GM15510 (cell line): Measurements from ENCODE around the gene PPRC1.
A peak's percentile ranks its signal among the peaks of the same experiment; 100 is the strongest.

Experiments used
- POLR2A ChIP-seq: IDR thresholded peaks from 3 replicates; pipeline ENCODE4 v1.6.1; 2011; ENCODE audit warnings: borderline replicate concordance; ENCODE audit not compliant: insufficient read length; ENCODE audit errors: extremely low read depth

The PPRC1 gene

DNA sequence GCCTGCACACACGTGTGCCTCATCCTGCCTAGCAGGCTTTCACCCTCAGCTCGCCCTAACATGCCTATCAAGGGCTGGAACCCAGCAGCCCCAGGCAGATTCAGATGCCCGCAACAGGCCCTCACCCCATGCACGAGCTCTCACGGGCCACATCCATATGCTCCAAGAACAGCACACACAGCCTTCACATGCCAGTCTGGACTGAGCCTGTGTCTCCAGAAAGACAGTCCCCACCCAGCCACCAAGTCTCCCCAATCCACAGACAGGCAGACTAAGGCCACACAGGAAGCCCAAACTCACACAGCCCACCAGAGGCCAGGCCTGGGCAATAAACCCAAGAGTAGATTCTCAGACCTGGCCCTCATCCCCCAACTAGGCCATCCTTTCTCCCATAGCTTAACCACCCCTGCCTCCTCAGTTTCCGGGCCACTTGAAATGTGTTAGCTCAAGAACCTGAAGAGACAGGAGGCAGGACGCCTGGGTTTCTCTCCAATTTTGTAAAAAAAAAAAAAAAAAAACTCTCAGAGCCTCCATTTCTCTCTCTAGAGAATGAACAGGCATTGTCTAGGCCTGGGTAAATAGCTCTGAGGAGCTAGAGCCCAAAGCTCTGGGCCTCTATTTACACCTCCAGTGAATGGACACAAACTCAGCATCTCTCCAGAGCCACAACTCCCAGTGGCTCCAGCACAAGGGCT, 19.4 kb upstream of the PPRC1 start:
- no peak for TF ChIP-seq POLR2A

DNA sequence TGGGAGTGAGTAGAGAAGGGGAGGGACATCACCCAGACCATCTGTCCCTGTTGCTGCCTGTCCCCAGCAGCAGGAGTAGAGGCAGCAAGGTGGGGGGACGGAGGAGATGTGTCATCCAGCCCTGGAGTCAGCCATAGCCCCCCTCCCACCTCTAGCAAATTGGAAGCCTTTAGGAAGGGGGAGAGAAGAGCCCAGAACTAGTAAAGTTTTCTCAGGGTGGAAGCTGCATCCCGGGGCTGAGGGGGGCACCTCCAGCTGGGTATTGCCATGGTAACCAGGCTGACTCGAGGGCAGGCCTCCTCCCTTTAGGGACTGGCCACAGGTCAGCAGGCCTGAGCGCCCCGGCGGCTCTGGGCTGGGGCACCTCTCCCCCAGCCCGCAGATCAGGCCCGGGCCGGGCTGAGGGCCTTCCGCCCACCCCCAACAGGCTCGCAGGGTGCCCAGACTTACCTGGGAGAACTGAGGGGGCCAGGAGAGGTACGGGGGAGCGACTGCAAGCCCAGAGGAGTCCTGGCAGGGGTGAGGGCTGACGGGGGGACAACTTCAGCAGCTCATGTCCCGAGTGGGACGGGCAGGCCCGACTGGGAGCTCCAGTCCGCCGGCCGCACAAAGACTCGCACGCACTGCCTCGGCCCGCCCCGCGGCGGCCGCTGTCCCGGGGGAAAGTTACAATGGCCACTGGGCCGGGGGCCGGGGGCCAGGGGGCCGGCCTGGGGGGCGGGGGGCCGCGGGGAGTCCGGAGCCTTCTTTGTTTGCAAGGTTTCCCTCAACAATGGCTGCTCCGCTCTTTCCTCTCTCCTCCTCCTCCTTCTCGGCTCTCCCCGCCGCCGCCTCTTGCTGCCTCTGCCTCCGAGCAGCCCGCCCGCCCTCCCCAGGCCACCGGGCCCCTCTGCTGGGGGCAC, 18.6 kb upstream of the PPRC1 start:
- no peak for TF ChIP-seq POLR2A

DNA sequence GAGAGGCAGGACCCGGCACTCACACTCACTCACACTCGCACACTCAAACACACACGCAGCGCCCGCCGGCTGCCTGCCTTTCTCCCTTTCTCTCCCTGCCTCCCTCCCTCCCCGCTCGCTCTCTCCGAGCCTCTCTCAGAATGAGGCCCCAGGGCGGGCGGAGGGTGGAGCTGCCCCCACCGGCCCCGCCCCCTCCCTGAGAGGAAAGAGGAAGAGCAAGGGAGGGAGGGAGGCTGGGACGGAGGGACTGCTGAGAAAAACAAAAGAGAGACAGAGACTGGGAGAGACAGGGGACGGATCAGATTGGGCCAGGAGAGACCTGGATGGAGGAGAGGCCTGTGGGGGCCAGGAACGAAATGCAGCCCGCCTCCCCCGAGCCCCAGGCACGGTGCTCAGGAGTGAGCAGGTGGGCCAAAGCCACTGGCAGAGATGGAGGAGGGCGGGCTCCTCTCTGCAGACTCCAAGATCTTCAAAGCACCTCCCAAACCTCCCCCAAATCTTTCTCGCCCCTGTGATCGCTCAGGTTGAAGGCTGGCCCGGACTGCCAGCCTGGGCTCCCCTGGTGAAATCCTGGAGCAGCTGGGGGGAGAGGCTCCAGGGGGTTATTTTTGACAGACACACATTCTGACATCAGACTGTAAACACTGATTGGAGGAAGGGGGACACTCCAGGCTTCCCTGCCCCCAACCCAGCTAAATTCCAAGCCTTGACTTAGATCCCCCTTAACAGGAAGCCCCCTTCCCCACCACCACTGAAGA, 17.8 kb upstream of the PPRC1 start:
- peak; percentile 85 for TF ChIP-seq POLR2A

DNA sequence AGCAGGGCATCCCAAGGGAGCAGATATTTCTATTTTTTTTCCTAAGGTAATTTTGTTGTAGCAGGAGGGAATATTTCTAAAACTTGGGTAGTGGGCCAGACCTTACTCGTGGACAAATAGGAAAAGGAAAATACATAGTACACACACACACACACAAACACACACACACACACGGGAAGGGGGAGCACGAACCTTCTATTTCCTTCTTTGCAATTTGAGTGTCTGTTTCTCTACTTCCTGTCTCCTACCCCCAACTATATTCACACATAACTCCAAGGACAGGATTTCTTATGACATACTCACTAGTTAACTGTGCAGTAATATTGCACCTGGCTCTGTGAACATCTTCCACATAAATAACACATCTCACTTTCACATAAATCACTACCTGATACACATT, 17.1 kb upstream of the PPRC1 start:
- TF ChIP-seq POLR2A: no peak

DNA sequence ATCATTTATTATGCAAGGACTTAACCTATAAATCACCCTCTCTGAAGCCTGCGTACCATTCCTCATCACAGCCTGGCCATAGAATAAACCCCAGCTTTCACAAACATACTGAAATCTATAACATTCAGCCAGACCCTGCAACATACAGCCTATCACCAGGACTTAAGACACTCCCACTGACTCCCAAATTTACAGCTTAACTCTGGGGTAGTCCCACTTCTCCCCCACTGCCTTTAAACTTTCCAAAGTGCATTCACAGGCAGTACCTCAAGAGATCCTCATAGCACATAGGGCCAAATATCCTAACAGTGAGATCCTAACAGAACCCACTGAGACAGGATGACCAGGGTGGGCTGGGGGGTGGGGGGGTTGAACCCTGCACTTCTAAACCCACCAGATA, 16.2 kb upstream of the PPRC1 start:
- TF ChIP-seq POLR2A: no peak

DNA sequence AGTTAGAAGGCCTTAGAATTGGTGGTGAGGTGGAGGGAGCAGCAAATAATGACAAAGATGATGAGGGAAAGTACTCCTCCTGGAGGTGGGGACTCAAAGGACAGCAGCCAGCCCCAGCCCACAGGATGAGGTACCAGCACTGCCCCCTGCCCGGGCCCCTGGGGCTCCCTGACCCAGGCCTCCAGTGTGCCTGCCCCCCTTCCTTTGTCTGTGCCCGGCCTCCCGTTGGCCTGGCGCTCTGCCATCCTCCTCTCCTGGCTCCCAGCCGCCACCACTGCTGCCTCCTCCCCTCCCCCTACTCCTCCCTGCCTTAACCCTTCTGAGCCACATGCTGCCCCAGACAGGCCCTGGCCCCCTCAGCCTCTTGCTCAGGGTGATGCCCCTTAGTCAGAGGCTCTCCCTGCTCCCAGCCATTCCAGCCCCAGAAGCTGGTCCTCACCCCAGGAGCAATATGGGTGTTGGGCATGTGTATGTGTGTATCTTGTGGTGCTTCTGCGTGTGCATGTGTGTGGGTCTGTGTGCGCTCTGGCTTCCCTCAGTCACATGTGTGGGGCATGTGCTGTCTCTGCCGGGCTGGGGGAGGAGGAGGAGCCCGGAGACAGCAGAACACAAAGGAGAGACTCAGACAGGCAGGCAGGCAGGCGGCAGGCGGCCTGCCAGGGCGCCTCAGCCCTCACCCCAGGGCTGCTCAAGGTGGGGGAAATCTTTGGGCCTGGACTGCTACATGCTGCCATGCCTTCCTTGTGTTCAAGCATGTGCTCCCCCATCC, 15.3 kb upstream of the PPRC1 start:
- no peak for TF ChIP-seq POLR2A

DNA sequence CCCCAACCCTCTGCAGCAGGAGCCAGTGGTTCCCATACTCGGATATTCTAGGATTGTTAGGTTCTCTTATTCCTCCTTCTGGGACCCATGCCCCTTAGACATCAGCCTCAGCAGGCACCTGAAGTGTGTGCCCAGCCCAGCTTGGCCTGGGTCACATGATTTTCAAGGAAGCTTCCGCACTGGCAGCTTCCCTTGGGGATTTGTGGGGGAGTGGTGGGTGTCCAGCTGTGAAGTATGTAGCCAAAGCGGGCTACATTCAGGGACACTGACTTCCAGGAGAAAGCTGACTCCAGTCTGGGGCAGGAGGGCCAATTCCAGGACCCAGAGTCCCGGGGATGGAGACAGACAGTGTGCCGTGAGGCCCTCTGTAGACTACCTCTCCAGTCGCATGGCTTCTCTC, 14.0 kb upstream of the PPRC1 start:
- TF ChIP-seq POLR2A: no peak

DNA sequence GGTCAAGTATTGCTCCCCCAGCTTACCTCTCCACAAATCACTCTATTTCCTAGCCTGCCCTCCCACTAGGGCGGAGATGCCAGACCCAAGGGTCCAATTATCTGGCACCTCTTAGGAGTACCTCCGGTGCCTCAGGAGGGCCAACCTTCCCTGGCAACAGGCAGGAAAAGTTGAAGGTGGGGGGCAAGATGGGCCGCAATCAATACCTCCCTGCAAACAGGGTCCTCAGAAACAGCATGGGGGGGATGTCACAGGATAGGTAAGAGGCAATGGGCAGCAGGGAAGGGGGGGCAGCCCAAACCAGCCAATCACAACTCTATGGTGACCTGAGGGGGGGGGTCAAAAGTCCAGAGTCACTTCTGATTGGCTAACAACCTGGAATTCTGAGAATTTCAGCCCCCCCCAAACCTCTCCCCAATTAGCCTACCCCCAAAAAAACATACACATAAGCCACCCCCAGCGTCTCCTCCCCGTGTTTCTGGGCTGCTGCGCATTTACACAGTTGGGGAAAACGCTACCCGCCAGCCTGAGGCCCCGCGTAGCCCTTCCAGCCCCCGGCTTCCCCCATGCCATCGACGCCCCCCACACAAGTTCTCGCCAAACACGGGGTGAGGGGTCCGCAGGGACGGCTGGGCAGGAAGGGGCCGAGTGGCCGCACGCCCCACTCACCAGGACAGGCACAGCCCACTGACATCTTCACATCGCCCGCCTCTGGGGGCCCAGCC, 13.3 kb upstream of the PPRC1 start:
- TF ChIP-seq POLR2A: no peak

DNA sequence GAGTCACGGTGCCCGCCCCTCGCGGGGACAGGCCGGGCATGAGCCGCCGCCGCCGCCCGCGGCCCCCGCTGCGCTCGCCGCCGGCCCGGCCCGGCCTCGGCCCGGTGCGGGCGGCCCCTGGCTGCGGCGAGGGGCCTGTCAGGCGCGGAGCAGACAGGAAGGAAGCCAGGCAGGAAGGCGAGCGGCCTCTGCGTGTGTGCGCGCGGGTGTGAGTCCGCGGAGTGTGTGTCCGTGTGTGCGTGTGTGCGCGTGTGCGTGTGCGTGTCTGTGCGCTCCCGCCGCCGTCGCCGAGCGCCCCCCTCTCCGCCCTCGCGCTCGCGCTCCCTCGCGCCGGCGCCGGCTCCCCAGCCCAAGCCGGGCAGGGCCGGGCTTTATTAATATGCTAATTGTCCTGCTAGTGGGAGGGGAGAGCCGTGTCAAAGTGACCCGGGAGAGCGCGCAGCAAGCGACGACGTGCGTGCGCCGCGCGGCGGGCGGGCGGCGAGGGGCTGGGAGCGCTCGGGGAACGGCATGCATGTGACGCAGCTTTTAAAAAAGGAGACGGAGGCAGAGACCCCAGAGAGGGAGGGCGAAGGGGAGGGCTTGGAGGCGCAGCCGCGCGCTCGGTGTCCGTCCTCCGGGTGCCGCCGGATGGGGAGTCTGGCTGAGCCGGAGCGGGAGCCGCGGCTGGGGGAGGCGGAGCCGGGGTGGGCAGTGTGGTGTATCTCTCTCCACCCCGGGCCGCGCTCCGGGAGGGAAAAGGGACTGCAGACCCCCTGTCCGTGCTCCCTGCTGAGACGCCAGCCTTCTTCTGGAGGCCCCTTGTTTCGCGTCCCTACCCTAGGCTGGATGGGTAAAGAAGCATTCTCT, 12.5 kb upstream of the PPRC1 start, which contains the start of gene LDB1:
TSS of gene LDB1 (minus strand) at position 227 of the 849 bp plus-strand sequence. CDS start 258 bp downstream, outside the sequence.
- peak; percentile 80 for TF ChIP-seq POLR2A

DNA sequence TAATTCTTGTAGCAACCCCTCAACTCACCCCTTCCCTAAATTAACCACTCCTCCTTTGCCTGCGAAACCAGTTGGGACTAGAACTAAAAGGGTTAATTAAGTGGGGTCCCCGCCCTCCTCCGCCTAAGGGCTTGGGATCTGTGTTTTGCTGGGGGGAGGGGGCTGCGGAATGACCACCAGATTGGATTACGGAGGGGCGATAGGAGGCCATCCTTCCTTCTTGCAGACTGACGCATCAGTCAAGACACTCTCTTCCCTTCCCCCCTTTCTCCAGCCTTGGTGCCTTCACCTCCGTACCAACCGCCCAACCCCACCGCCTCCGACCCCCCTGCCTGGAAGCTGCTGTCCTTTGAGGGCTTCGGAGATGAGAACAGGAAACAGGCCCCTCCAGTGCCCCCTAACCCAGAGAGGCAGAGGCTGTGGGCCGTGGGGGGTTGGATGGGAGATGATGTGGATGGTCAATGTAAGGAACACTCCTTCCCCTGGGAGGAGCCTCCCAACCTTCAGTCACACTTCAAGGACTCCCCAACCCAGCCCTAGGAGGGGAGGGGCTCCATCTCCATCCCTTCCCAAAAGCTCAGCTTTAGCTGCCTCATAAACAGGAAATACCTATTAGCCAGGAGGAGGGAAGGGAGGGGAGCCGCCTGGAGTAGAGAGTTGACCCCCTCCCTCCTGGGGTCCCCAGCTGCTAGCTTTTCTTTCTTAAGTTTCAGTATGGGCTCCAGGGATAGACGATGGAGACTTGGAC, 11.7 kb upstream of the PPRC1 start:
- no peak for TF ChIP-seq POLR2A

DNA sequence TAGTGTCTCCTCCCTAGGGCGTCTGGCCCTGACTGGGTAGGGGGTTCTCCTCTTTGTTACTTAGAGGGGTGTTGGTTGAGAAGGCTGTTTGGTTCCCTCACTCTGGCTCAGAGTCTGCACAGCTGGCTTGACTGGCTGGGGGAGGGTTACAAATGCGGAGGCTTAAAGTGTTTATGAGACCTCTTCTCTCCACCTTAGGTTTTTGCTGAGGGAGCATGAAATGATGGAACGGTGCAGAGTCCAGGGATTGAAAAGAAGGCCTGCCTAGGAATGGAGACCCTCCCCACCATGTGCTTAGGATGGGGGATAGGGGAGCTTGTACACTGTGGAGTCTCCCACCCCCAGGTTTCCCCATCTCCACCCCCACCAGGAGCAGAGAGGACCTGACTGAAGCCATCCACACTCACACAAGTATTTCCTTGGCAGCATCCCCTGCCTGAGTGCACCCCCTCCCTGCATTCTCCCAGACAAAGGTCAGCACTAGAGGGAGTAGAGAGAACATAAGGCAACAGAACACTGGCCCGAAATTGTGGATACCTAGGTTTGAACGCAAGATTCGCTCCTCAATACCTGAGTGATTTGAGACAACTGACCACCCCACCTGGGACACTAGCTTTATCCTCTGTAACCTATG, 11.0 kb upstream of the PPRC1 start:
- TF ChIP-seq POLR2A: no peak

DNA sequence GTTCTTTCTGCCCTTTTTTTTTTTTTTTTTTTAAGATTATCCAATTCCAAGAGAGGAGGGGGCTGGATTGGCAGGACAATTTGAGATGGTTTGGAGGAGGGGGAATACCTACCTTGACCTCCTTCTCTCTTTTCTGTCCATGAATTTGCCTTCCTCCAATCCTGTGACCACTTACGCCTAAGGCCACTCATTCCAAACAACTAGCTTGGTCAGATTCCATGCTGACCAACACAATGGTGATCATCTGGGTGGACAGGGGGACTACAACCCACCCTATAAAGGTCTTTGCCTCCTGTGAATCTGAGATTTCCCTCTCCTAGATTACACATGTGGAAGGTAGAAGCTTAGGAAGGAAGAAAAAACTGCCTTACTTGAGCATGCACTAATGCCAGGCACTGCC, 10.4 kb upstream of the PPRC1 start:
- TF ChIP-seq POLR2A: no peak
